ENCODE data around the gene CPED1.
"Not testable (repeated sequence)": the region's sequence is repeated elsewhere in the genome, so short reads cannot be mapped to it uniquely, and the experiment has no call there.

CPED1 gene

DNA sequence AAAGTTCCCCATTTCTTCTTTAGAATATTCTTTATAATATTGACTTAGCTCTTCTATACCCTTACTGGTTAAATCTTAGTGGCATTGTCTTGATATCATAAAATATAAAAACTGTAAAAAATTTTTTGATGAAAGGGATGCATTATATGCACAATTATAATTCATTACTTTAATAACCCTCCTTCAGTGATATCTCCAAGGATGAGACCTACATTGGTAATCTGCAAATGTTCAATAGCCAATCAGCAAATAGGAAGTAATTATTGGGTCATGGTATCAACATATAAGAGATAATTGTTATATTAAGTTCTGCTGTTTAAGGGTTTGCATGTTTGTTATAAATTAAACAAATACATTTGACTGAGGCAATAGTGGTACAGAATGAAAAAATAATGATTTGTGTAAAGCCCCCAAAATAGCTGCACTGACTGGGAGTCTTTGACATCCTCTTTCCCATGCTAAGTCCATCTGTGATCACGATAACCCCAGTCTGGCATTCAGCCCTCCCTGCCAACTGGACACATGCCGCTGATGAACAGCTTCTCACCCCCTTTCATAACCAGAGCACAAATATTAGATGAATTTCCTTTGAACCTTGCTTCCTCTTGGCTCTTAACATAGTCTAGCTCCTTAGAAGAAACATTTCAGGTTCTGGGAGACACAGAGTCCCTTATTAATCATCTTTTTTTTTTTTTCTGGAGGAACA lies 169.5 kb downstream of the CPED1 start:
- no peak for DNase-seq

DNA sequence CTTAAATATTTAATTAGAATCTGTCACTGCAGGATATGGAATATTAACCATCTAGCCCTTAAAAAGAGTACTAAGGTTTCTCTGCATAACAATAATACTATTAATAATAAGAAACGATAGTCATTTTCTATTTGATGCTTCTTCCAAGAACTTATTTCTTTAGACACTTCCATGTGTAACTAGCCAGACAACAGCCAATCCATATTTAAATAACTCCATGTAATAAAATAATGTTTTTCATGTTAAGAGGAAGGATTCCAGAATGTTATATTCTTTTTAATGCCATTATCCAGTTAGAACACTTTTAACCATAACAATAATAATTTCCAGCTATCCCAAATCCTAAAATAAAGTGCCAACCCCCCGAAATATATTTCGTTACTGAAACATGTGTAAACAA lies 170.2 kb downstream of the CPED1 start:
- DNase-seq, result no peak

DNA sequence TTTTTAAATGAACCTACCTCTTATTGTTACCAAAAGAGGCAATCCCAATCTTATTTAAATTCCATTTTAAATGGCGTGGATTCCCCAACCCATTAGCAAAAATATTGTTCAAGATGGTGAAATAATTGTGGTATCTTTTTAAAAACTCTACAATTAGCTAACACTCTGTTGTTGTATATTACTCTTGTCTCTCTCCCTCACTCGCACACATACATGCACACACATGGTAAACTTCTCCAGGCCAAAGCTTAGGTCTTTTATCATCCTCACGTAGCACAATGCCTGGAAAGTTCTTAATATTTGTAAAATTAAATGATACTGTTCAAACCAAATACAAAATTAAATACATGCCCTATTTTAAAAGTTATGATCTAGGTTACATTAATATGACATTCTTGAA lies 171.0 kb downstream of the CPED1 start:
- DNase-seq, result no peak

DNA sequence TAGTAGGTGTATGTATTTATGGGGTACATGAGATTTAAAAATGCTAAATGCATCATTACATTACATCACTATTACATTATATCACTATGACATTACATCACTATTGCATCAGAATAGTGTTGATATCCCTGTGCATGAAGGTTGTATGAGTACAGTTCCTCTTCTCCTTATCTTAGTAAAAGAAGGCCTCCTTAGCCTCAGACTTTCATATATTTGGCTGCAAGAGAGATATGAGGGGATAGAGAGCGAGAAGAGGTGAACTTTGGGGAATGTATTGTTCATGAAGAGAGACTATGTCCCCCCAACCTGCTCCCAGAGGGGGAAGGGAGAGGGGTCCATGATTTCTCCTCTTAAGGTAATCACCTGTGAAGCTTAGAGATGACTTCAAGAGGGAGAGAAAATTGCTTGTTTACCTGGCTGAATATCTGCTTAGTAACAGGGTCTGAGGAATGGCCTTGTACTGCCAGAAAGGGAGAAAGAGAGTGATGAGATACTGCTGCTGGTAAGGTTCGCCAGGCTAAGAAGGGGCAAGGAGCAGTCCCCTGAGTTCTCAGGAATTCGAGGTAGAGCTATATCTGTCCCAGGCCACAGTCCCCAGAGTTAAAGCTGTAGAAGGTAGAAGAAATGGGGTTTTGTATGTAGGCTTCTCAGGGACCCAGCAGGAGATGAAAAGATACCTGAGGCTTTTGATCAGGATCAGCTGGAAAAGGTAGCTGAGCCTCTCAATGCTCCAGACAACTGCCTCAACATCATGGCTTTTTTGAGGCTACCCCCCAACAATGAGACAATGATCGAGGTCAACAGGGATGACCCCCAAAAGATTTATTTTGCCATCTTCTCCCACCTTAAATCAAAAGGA lies 171.9 kb downstream of the CPED1 start:
- DNase-seq, result no peak

DNA sequence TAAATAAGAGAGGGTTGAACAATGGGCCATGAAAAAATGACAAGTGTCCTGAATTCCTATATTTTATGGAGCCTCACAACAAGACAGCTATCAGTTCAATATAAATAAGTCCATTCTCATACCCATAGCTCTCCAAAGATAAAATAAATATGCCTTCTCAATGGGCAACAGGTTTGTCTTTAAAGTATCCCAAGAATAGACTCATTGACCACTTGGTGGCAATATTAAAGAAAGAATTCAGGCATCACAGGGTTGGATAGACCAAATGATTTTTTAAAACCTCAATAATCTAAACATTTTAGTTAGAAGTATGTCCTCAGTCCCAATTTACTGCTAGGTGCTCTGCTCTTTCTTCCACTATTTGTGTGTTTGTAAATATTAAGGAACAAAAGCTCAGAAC lies 175.2 kb downstream of the CPED1 start:
- no peak for DNase-seq

DNA sequence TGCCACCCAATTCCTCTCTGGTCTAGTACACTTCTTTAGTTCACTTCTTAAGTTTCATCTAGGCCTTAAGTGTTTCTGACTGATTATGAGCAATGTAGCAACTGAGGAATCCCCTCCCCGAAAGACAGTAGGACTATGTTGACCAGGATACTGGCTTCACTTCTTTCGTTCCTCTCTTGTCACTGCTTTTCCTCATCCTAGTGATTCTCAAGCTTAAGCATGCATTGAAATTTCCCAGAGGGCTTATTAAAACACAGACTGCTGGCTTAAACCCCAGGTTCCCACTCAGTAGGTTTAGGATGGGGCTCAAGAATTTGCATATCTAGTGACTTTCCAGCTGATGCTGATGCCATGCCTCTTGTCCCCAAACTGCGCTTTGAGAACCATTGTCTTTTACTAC lies 175.7 kb downstream of the CPED1 start:
- no peak for DNase-seq

GRCh38 chr7:121166916-121167315 lies 178.4 kb downstream of the CPED1 start:
- no peak for DNase-seq

DNA sequence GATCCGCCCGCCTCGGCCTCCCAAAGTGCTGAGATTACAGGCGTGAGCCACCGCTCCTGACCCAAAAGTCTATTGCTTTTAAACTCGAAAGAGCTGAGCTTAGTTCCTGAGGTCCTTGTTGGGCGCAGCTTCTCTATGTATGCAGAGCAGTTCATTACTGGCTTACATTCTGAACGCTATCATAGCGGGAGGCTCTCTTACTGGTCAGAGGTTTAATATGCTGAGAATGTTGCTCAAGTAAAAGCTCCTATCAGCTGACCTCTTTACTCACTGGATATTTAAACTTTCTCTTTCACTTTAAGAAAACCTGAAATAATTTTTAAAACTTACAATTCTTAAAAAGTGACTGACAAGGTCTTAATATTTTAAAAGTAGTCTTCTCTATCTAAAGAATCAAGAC lies 179.5 kb downstream of the CPED1 start:
- DNase-seq, result no peak

GRCh38 chr7:121169469-121169868 lies 181.0 kb downstream of the CPED1 start:
- DNase-seq, result no peak

DNA sequence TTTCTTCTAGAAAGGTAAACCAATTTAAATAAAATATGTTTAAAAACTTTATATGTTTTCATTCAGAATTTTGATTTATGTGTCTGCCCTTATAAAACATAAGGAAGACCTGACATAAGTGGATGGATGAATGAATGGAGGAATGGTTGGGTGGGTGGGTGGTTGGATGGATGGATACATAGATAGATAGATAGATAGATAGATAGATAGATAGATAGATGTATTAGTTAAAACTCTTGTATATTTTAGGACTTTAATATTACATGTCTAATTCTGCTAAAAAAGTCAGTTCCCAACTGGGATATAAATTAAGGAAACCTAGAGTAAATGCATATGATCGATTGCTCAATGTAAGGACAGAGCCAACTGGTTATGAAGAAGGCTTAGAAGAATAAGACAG lies 184.0 kb downstream of the CPED1 start:
- DNase-seq, result no peak

DNA sequence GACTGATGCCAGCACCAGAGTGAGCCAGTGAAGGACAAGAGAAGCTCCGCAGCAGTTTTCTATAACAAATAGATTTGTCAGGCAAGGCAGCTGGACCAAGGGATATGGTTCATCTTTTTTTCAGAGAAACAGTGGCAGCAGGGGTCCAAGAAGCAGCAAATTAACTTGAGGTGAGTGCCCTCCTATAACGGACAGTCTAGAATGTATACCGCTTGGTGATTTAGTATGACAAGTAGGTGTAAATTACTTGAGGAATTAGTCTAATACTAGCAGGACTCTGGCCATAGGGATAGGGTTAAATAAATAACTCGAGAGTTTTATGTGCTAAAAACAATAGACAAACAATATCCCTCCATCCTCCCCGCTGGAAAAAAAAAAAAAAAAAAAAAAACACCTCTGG lies 187.3 kb downstream of the CPED1 start:
- DNase-seq, result no peak

DNA sequence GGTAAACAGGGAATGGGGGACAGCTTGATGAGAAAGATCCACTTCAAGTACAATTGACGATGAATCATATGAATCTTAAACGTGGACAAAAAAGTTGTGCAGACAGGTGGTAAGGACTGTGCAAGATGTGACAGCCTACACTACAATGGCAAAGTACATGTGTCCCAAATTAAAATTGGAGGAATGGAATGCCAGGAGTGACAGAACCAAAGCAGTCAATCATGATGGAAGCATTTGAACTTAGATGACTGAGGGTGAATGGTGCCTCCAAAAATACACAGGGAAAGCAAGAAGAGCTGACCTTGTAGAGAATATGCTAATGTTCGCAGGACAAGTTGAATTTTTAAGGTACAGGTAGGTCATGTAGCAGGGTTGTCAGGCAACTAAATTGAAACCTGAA lies 189.9 kb downstream of the CPED1 start:
- no peak for DNase-seq

DNA sequence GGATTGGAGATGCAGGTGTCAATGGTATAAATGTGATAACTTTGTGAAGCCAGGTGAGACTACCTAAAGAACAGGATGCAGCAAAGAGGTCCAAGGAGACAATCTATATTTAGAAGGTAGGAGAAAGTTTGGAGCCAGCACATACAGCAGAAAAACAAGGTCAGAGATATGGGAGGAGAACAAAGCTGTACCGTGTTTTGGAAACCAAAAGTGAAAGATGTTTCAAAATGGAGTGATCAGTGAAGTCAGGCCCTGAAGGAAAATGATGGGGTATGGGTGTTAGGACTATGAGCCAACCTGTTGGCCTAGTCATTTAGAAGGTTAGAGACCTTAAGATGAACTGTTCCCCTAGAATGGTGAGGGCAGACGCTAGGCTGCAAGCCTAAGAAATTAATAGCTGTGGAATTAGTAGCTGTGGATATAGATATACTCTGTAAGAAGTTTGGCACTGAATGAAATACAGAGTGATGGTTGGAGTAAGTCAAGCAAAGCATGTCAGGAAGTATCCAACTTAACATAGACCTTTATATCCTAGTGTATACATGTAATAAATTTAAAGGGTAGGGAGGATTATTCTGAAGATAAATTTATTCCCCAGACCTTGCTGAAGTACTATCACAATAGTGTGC lies 190.5 kb downstream of the CPED1 start:
- no peak for DNase-seq

GRCh38 chr7:121180436-121181063 lies 192.0 kb downstream of the CPED1 start:
- DNase-seq, result no peak

DNA sequence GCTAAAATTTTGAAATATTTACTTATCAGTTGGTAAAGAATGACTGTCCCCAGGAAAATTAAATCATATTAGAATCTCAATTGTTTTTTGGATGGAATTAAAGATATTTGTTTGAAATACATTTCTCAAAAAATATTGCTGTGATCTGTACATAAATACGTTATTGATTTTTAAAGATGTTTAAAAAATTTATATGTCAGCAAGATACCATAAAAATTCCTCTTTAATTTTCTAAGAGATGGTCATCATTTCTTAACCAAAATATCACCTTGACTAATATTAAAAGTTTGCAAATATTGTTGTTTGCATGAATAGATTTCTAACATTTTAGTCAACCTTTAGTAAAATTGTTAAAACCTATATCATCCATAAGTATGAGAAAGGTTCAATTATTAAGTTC lies 192.8 kb downstream of the CPED1 start:
- no peak for DNase-seq

- no peak for DNase-seq
Observed at GRCh38 chr7:121182281-121182680, 193.8 kb downstream of the CPED1 start.

DNA sequence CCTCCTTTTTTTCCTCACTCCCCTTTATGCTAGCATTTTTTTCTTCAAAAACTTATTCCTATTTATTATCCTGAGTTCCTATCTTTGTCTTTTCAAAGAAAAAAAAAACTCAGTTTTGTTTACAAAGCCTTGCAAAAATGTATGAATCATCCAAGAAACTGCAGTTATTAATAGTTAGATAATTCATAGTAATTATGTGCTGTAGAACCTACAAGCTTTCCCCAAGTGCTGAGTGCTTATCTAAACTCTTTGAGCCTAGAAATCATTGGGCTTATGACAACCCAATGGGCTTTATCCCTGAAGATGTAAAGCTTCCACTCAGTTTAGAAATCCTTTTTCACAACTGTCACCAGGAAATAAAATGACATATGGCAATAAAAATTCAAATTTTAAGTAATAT lies 194.4 kb downstream of the CPED1 start:
- no peak for DNase-seq

DNA sequence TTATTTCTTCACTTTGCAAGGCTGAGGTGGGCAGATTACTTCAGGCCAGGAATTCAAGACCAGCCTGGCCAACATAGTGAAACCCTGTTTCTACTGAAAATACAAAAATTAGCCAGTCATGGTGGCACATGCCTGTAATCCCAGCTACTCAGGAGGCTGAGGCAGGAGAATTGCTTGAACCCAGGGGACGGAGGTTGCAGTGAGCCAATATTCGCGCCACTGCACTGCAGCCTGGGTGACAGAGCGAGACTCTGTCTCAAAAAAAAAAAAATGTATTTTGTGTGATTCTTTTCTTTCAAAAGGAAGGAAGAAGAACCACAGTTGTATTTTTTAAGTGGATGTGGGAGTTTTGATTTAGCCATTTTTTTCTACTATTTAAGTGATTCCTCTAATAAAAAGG lies 195.4 kb downstream of the CPED1 start:
- DNase-seq, result not testable (repeated sequence)

DNA sequence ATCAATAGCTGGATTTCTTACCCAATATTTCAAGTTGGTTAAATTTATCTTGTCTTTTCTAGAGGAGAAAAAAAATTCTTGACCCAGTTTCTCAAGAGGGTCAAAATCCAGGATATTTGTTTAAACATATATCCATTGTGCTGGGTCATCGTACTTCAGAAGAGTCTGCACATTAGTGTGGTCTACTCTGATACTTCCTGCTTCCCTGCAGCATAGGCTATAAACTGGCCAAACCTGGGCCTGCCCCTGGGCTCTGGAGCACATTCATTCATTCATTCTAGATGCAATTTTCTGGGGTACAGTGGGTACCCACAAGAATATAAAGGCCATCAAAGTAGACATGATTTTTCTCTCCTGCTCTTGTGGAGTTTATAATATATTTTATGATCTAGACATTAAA lies 198.2 kb downstream of the CPED1 start:
- no peak for DNase-seq

- no peak for DNase-seq
Observed at GRCh38 chr7:121187222-121187621, 198.7 kb downstream of the CPED1 start.

DNA sequence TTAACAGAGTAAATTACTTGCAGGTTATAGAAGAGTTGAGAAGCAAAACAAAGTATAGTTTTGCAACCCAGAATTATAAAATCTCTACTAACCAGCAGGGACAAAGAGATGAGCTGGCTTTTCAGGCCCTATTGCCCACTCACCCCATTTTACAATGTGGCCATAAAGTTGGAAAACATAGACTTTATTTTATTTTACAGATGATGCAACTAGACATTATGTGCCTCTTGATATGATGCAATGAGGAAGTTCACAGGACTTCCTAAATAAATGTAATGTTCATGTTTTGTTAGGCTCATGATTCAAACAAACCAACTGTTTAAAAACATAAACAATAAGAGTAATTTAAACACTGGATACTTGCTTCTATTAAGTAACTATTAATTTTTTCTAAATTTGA lies 199.2 kb downstream of the CPED1 start:
- no peak for DNase-seq

- no peak for DNase-seq
Observed at GRCh38 chr7:121192834-121193233, 204.3 kb downstream of the CPED1 start.

- DNase-seq, result no peak
Observed at GRCh38 chr7:121195010-121195409, 206.5 kb downstream of the CPED1 start.

DNA sequence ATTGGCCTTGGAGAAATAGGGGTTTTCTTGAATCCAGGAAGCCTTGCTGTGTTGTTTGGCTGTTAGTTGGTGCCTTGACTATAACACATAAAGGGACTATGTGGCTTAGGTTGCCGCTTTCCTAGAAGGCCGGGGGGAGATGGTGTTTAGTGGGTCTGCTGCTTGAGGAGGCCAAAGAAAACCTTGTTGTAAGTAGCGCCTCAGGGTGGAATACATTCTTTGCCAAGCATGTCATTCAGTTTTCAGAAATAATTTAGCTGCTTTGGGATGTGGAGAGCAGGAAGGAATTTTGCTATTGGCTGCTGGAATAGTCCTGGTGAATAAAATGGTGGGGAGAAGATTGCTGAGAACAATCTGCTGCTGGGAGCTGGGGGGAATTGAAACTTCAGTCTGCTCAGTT lies 207.4 kb downstream of the CPED1 start:
- DNase-seq, result no peak
